ENCODE results near the gene ALDOB.

GRCh38 chr9:101458963-101459631, 23.5 kb upstream of the ALDOB start:
- TF ChIP-seq CTCF (IDR thresholded peaks at IDR 0.05; ENCODE audit: low read depth, low read length, poor library complexity, severe bottlenecking) (peak; percentile 75), EZH2phosphoT487 (IDR thresholded peaks at IDR 0.05; ENCODE audit: borderline replicate concordance, low read length) (no peak)
